HepG2 (cell line): ENCODE results near the gene ELF1. TPM values are rescaled to one million over a fixed set of nuclear protein-coding genes. Genes with fewer than 3 reads are reported as not detected.

Experiments
- DR1 ChIP-seq: sonication (generic); formaldehyde crosslinking; IDR thresholded peaks from 2 replicates; pipeline ENCODE4 v1.8.0; 2021; ENCODE audit warnings: mild to moderate bottlenecking, missing genetic modification reagents, inconsistent platforms
- FOXA1 ChIP-seq, 2 experiments: fragments of 450-650 bp in 1 of 2; sonication (generic) in 1 of 2; formaldehyde crosslinking in 1 of 2; IDR thresholded peaks; 2 replicates each; pipeline versions ENCODE4 v1.4.0 to v1.6.1; 2016 to 2020; ENCODE audit warnings: missing genetic modification reagents in 1 of 2
- HMGA1 ChIP-seq: sonication (generic); formaldehyde crosslinking; conservative IDR thresholded peaks from 2 replicates; pipeline ENCODE4 v1.4.0; 2020; ENCODE audit warnings: missing genetic modification reagents
- IRF2 ChIP-seq: IDR thresholded peaks from 2 replicates; pipeline ENCODE4 v1.6.1; 2018; ENCODE audit warnings: missing genetic modification reagents, missing compliant biosample characterization
- KDM3A ChIP-seq: IDR thresholded peaks from 2 replicates; pipeline ENCODE4 v1.6.1; 2018; ENCODE audit warnings: low read depth, missing compliant biosample characterization
- NR2C2 ChIP-seq: sonication (generic); formaldehyde crosslinking; IDR thresholded peaks from 2 replicates; pipeline ENCODE4 v1.4.0; 2020; ENCODE audit warnings: missing genetic modification reagents, mild to moderate bottlenecking, moderate library complexity, borderline replicate concordance
- RARG ChIP-seq: sonication (generic); formaldehyde crosslinking; IDR thresholded peaks from 2 replicates; pipeline ENCODE4 v1.4.0; 2020; ENCODE audit warnings: low read depth, mild to moderate bottlenecking, missing genetic modification reagents
- ZBTB7A ChIP-seq: sonication (generic); formaldehyde crosslinking; IDR thresholded peaks from 2 replicates; pipeline ENCODE4 v1.8.0; 2022; ENCODE audit warnings: mild to moderate bottlenecking, missing genetic modification reagents
- ZNF382 ChIP-seq: sonication (generic); formaldehyde crosslinking; IDR thresholded peaks from 2 replicates; pipeline ENCODE4 v1.5.0; 2020; ENCODE audit warnings: missing genetic modification reagents, mild to moderate bottlenecking, borderline replicate concordance
- ZNF660 ChIP-seq: sonication (generic); formaldehyde crosslinking; IDR thresholded peaks from 2 replicates; pipeline ENCODE4 v1.5.1; 2020; ENCODE audit warnings: mild to moderate bottlenecking, low read depth, missing genetic modification reagents, borderline replicate concordance
- ZNF724P ChIP-seq: sonication (generic); formaldehyde crosslinking; IDR thresholded peaks from 2 replicates; pipeline ENCODE4 v1.8.0; 2022; ENCODE audit warnings: missing genetic modification reagents, borderline replicate concordance
- ZNF747 ChIP-seq: sonication (generic); formaldehyde crosslinking; IDR thresholded peaks from 2 replicates; pipeline ENCODE4 v1.8.1; 2023; ENCODE audit warnings: missing genetic modification reagents, mild to moderate bottlenecking, borderline replicate concordance
- polyA plus RNA-seq, 8 experiments: library from polyadenylated mRNA; depleted of rRNA in 3 of 8; stranded (reverse) in 7 of 8; unstranded in 1 of 8; fragments of >200 nt; fragmentation: Illumina TruSeq in 4 of 8; extraction: Trizol in 4 of 8; gene quantifications; 2 replicates each; pipeline versions ENCODE4 v1.2.1 to v1.2.3, GENCODE V29; 2011 to 2016; ENCODE audit warnings: low read depth in 4 of 8, missing spikeins in 1 of 8, mixed read lengths in 1 of 8; ENCODE audit not compliant: insufficient read depth in 1 of 8
- total RNA-seq, 5 experiments: library from RNA; depleted of rRNA; stranded (reverse); fragments of >200 nt; fragmentation: Illumina TruSeq; extraction: Trizol; gene quantifications; 2 replicates each; pipeline ENCODE4 v1.2.3, GENCODE V29; 2016; ENCODE audit warnings: low read depth in 1 of 5
- TF ChIP-seq, protein P1 (sequence below): sonication (generic); formaldehyde crosslinking; IDR thresholded peaks from 2 replicates; pipeline ENCODE4 v1.8.1; 2023; ENCODE audit warnings: mild to moderate bottlenecking, missing genetic modification reagents
- TF ChIP-seq, protein P2 (sequence below): sonication (generic); formaldehyde crosslinking; IDR thresholded peaks from 2 replicates; pipeline ENCODE4 v1.8.0; 2022; ENCODE audit warnings: mild to moderate bottlenecking, missing genetic modification reagents, moderate library complexity
- TF ChIP-seq, protein P3 (sequence below): sonication (generic); formaldehyde crosslinking; IDR thresholded peaks from 2 replicates; pipeline ENCODE4 v1.5.0; 2020; ENCODE audit warnings: mild to moderate bottlenecking, missing genetic modification reagents, borderline replicate concordance
- TF ChIP-seq, protein P4 (sequence below): sonication (generic); formaldehyde crosslinking; IDR thresholded peaks from 2 replicates; pipeline ENCODE4 v1.5.1; 2020; ENCODE audit warnings: mild to moderate bottlenecking, moderate library complexity, missing genetic modification reagents
- TF ChIP-seq, protein P5 (sequence below): sonication (generic); formaldehyde crosslinking; IDR thresholded peaks from 2 replicates; pipeline ENCODE4 v1.4.0; 2020; ENCODE audit warnings: low read depth, mild to moderate bottlenecking, missing genetic modification reagents
- TF ChIP-seq, protein P6 (sequence below): sonication (generic); formaldehyde crosslinking; IDR thresholded peaks from 2 replicates; pipeline ENCODE4 v1.8.0; 2022; ENCODE audit warnings: mild to moderate bottlenecking, missing genetic modification reagents, moderate library complexity

The ELF1 gene
- total and polyA plus RNA-seq, 2 of the 13 experiments (the other 11 are each of a cell fraction or from before 2014, with no cell fraction given) = 24.6 to 71.5 TPM

DNA sequence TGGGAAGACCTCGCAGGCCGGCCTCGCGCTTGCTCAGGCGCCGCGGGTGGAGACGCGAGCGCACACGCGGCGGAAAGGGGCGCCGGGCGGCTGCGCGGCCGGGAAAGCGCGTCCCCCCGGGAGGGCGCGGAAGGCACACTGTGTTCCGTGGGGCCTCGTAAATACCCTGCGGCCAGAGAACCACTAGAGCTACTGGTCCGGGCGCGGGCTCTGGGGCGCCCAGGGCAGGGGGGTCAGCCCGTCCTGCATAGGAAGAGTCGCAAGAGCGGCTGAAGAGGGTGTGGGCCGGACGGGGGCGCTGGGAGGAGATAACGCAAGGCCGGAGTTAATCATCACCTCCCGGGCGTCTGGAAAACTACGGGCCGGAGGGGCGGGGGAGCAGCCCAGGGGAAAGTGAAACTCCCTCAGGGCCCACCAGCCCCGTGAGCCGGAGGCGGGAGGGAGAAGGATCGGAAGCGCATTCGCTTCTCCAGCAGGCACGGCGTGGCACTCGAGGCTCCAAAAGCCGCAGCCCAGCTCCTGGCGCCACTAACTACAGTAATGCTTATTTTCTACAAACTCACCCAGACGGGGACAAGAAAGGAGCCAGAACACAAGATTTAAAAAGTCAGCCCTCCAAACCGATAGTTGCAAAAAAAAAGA lies 41.1 kb upstream of the ELF1 start (continued):
- TF ChIP-seq, protein P1, sequence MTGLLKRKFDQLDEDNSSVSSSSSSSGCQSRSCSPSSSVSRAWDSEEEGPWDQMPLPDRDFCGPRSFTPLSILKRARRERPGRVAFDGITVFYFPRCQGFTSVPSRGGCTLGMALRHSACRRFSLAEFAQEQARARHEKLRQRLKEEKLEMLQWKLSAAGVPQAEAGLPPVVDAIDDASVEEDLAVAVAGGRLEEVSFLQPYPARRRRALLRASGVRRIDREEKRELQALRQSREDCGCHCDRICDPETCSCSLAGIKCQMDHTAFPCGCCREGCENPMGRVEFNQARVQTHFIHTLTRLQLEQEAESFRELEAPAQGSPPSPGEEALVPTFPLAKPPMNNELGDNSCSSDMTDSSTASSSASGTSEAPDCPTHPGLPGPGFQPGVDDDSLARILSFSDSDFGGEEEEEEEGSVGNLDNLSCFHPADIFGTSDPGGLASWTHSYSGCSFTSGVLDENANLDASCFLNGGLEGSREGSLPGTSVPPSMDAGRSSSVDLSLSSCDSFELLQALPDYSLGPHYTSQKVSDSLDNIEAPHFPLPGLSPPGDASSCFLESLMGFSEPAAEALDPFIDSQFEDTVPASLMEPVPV = no peak
- TF ChIP-seq ZNF382 (CRISPR knock-in tag) = no peak
- peak; percentile 42; the same call in 1 of the 2 replicates for TF ChIP-seq NR2C2 (CRISPR knock-in tag)
- no peak for TF ChIP-seq FOXA1 (IDR thresholded peaks at IDR 0.05)
- TF ChIP-seq FOXA1 (CRISPR knock-in tag; IDR thresholded peaks at IDR 0.05) = peak; percentile 12; the same call in 1 of the 2 replicates
- TF ChIP-seq ZNF724P (CRISPR knock-in tag) = no peak
- TF ChIP-seq ZNF660 (CRISPR knock-in tag) = no peak
- no peak; the same call in 1 of the 2 replicates for TF ChIP-seq ZNF747 (CRISPR knock-in tag)
- TF ChIP-seq, protein P2, sequence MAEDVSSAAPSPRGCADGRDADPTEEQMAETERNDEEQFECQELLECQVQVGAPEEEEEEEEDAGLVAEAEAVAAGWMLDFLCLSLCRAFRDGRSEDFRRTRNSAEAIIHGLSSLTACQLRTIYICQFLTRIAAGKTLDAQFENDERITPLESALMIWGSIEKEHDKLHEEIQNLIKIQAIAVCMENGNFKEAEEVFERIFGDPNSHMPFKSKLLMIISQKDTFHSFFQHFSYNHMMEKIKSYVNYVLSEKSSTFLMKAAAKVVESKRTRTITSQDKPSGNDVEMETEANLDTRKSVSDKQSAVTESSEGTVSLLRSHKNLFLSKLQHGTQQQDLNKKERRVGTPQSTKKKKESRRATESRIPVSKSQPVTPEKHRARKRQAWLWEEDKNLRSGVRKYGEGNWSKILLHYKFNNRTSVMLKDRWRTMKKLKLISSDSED (CRISPR knock-in tag) = no peak
- TF ChIP-seq, protein P3, sequence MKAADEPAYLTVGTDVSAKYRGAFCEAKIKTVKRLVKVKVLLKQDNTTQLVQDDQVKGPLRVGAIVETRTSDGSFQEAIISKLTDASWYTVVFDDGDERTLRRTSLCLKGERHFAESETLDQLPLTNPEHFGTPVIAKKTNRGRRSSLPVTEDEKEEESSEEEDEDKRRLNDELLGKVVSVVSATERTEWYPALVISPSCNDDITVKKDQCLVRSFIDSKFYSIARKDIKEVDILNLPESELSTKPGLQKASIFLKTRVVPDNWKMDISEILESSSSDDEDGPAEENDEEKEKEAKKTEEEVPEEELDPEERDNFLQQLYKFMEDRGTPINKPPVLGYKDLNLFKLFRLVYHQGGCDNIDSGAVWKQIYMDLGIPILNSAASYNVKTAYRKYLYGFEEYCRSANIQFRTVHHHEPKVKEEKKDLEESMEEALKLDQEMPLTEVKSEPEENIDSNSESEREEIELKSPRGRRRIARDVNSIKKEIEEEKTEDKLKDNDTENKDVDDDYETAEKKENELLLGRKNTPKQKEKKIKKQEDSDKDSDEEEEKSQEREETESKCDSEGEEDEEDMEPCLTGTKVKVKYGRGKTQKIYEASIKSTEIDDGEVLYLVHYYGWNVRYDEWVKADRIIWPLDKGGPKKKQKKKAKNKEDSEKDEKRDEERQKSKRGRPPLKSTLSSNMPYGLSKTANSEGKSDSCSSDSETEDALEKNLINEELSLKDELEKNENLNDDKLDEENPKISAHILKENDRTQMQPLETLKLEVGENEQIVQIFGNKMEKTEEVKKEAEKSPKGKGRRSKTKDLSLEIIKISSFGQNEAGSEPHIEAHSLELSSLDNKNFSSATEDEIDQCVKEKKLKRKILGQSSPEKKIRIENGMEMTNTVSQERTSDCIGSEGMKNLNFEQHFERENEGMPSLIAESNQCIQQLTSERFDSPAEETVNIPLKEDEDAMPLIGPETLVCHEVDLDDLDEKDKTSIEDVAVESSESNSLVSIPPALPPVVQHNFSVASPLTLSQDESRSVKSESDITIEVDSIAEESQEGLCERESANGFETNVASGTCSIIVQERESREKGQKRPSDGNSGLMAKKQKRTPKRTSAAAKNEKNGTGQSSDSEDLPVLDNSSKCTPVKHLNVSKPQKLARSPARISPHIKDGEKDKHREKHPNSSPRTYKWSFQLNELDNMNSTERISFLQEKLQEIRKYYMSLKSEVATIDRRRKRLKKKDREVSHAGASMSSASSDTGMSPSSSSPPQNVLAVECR (CRISPR knock-in tag) = peak; percentile 73; the same call in 1 of the 2 replicates
- no peak for TF ChIP-seq ZBTB7A
- TF ChIP-seq HMGA1 (CRISPR knock-in tag) = no peak
- TF ChIP-seq, protein P4, sequence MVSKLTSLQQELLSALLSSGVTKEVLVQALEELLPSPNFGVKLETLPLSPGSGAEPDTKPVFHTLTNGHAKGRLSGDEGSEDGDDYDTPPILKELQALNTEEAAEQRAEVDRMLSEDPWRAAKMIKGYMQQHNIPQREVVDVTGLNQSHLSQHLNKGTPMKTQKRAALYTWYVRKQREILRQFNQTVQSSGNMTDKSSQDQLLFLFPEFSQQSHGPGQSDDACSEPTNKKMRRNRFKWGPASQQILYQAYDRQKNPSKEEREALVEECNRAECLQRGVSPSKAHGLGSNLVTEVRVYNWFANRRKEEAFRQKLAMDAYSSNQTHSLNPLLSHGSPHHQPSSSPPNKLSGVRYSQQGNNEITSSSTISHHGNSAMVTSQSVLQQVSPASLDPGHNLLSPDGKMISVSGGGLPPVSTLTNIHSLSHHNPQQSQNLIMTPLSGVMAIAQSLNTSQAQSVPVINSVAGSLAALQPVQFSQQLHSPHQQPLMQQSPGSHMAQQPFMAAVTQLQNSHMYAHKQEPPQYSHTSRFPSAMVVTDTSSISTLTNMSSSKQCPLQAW (CRISPR knock-in tag) = peak; percentile 97; the same call in 1 of the 2 replicates
- TF ChIP-seq RARG (CRISPR knock-in tag) = no peak
- TF ChIP-seq IRF2 (CRISPR knock-in tag) = peak; percentile 89
- TF ChIP-seq DR1 (CRISPR knock-in tag) = peak; percentile 72; the same call in 1 of the 2 replicates
- TF ChIP-seq, protein P5, sequence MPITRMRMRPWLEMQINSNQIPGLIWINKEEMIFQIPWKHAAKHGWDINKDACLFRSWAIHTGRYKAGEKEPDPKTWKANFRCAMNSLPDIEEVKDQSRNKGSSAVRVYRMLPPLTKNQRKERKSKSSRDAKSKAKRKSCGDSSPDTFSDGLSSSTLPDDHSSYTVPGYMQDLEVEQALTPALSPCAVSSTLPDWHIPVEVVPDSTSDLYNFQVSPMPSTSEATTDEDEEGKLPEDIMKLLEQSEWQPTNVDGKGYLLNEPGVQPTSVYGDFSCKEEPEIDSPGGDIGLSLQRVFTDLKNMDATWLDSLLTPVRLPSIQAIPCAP (CRISPR knock-in tag) = peak; percentile 91; the same call in 1 of the 2 replicates
- TF ChIP-seq KDM3A (CRISPR knock-in tag) = peak; percentile 54
- TF ChIP-seq, protein P6, sequence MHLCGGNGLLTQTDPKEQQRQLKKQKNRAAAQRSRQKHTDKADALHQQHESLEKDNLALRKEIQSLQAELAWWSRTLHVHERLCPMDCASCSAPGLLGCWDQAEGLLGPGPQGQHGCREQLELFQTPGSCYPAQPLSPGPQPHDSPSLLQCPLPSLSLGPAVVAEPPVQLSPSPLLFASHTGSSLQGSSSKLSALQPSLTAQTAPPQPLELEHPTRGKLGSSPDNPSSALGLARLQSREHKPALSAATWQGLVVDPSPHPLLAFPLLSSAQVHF = no peak
